ENCODE results near the gene NFATC1.
"Not testable (repeated sequence)": the region's sequence is repeated elsewhere in the genome, so short reads cannot be mapped to it uniquely, and the experiment has no call there.

Gene NFATC1

DNA sequence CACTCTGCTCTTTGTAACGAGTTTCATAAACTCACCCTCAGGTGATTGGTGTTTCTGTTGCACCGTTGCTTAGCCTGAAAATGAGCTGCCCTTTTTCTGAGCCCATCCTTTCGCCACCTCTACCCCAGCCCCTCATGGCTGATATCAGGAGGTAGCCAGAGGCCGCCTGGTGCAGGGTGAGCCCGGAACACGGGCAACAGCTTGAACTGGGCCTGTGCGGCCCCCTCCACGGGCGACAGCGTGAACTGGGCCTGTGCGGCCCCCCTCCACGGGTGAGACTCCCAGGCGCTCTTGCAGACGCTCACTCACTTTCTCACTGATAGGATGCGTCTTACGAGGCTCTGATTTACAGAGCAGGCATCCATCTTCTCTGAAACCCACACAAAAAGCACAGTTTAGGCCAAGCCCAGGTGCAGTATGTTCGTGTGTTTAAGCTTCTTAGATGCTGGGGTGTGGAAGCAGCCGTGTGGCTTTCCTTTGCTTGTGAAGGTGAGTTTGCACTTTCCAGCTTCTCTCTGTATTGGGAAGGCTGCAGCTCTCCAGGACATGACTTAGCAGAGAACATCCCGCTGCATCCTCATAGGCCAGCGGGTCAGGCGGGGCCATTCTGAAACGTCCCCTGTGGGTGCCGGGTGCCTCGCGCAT, 83.5 kb downstream of the NFATC1 start:
- no peak for DNase-seq

DNA sequence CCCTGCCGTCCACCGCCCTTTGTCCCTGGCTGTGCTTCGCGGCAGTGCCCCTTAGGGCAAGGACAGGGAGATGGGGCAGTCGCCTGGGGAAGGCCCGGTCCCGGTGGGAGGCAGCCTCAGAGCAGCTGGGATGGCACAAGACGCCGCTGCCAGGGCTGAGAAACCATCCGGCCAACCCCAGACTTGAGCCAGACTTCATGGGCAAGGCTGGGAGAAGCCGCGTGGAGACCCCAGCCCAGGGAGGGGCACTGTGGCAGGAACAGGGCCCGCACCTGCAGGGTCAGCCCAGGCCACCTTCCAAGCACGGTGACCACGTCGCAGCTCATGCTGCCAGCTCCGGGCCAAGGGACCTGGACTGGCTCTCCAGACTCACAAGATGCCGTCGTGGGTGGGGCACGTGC, 84.0 kb downstream of the NFATC1 start:
- no peak for DNase-seq

DNA sequence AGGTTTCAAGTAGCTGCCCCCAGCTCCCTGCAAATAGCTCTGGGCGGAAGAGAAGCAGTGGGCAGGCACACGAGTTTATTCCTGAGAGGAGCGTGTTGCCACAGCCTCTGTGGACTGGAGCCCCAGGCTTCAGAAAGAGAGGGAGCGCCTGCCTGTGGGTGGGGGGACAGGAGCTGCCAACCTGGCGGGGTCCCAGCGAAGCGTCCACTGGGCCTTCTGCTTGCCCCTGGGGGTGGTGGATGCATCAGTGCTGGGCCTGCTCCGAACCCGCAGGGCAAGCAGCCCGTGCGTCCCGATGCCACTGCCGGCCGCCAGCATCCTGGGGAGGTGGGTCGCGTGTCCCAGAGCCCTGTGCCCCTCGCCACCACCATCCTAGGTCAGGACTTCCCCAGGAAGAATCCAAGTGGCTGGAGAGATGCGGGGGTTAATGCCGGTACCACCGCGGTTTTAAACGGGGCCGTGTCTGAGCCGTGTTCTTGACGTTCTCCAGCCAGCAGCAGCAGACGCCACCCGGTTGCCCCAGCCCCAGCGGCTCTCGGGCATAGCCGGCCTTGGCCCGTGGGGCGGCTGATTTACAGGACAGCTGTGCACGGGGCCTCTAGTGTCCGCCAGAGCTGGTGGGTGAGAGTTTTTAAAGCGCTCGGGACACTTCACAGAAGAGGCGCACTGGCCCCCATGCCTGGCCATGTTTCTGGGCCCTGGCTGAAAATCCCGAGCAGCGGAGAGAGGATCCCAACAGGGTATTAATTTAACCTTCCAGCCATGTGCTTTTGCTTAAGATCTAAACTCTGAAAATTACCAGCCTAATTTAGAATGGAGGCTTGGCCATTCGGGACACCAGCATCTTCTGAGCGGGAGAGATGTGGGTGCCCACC, 84.7 kb downstream of the NFATC1 start:
- no peak for DNase-seq

DNA sequence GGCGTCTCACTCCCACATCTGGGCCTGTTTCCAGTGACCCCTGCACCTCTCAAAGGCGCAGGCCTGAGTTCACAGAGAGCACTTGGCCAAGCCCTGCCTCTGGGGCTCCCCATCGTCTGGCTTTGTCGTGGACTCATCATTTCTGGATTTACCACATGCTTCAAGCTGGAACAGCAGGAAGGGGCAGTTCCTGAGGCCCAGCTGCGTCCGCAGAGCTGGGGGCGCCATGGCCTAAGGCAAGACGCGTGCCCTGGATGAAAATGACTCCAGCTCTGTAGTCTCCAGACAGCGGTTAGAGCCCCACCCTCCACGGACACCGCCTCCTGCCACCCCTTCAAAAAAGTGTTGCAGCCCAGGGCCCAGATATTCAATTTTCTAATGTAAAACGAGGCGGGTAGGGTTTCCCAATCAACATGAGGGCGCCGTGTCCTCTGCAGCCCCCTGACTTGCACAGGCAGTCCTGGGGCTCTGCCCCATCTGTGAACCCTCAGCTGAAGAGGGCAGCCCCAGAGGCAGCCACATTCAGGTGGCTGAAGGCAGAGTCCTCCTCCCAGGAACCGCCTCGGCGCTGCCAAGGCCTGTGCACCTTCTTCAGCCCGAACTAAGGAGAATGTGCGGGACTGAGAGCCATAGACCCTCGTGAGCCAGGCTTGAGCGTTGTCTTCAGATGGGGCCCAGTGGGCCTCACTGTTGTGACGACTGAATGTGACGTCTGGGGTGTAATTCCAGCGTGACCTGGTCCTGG, 85.5 kb downstream of the NFATC1 start:
- DNase-seq, result no peak

- not testable (repeated sequence) for DNase-seq
These were observed 87.7 kb downstream of the NFATC1 start for GRCh38 chr18:79483393-79483792.

DNA sequence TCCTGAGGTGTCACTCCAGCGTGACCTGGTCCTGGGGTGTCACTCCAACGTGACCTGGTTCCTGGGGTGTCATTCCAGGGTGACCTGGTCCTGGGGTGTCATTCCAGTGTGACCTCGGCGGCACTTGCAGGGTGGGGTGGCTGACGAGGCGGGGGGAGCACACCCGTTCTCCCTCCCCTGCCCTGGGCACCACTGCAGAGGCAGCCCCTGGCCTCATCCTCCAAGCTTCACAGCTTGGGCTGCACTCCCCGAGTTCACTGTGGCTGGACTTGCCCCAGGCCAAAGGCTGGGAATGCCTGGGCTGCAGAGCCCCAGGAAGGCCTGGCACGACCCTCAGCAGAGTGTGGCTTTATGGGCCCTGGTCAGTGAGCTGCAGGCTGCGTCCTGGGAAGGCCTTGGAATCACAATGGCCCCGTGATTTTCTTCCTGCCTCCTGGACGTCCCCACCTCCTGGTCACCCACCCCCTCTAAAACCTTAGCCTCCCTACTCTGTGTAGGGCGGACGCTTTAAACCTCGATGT, 88.3 kb downstream of the NFATC1 start:
- no peak for DNase-seq

GRCh38 chr18:79484661-79485621, 89.2 kb downstream of the NFATC1 start:
- no peak for DNase-seq

DNA sequence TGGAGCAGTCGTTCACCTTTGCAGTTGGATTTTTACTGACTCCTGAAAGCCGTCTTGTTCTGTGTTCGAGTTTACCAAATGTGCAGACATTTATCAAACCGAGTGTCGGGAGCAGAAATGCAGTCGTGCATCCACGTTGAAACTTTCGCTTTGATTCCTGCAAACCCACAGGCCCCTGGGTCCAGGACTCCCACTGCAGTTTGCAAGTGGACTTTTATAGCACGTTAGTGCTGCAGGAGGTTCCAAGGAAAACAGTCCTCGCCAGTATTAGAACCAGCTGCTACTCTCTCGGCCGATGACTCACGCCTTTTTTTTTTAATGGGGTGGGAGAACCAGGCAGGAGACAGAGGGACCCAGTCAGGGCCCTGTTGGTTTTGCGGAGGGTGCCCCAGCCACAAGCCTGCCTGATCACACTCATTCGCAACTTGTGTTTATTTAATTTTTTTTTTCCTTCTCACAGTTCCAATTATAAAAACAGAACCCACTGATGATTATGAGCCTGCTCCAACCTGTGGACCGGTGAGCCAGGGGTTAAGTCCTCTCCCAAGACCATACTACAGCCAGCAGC, 90.1 kb downstream of the NFATC1 start:
- DNase-seq, result no peak

DNA sequence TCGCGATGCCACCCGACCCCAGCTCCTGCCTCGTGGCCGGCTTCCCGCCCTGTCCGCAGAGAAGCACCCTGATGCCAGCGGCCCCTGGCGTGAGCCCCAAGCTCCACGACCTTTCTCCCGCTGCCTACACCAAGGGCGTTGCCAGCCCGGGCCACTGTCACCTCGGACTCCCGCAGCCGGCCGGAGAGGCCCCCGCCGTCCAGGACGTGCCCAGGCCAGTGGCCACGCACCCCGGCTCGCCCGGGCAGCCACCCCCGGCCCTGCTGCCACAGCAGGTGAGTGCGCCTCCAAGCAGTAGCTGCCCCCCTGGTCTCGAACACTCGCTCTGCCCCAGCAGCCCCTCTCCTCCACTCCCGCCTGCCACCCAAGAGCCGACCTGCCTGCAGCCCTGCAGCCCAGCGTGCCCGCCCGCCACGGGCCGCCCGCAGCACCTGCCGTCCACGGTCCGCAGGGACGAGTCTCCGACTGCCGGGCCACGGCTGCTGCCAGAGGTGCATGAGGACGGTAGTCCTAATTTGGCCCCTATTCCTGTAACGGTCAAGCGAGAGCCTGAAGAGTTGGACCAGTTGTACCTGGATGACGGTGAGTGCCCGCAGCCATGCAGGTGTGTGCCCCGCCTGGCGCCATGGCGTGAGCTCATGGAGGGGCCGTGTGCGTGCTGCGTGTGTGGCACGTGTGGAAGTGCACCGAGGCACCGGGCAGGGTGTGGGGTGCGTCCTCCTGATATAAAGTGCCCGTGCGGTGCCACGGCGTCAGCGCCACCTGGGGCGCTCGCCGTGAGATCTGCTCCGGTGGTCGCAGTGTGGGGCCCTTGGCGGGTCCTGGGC, 90.8 kb downstream of the NFATC1 start:
- DNase-seq, result no peak

DNA sequence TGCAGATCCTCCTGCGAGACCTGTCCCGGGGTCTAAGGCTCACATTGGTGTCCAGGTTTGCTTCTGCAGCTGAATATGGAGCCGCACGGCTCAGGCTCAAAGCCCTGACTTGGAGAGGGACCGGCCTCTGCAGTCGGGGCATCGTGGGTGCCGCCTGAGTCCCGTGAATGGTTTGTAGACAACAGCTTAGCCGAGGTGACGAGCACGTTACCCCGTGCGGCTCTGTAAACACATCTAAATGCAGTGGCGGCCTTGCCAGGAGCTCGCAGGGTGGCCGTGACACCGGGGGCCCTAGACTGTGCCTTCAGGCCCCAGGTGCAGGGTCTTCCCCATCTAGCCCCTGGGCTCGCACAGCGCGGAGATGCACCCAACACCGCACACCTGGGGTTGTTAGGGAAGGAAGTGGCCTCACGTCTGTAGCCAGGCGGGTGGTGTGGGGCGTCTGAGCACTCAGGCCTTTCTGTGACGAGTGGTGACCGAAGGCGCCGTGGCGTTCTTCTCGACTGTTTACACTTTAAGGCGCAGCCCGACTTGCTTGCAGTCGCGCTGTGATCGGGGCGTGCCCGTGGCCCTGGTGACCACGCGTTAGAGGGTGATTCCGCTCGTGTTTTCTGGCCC, 91.6 kb downstream of the NFATC1 start:
- no peak for DNase-seq

GRCh38 chr18:79487801-79488201, 92.1 kb downstream of the NFATC1 start:
- no peak for DNase-seq

DNA sequence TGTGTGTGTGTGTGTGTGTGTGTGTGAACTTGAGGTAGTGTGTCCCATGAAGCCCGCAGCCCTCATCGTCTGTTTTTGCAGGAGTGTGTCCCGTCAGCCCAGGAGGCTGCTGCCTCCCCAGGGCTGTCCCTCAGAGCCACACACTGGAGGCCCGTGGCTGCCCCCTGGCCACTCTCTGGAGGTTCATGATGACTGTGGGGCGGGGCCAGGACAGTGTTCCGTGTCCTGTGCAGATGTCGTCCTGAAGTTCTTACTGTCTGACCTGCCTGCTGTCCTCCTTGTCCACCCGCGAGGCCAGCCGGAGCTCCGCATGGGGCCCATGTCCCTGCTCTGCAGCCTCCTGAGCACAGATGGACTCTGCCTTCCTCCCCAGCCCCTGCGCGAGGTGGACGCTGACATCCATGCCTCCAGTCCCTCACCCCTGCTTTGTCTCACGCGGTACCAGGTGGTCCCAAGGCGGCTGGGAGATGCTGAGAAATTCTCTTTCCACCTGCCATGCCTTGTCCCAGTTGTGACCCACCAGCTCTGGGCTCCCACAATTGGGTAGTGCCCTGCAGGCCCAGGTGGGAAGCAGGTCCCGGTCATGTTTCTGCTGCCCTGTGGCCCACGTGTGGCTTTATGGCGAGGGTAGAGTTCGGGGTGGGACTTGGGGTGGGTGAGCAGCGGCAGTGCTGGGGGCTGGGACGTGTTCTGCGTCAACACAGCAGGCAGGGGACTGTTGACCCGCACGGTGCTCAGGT, 92.8 kb downstream of the NFATC1 start:
- no peak for DNase-seq

DNA sequence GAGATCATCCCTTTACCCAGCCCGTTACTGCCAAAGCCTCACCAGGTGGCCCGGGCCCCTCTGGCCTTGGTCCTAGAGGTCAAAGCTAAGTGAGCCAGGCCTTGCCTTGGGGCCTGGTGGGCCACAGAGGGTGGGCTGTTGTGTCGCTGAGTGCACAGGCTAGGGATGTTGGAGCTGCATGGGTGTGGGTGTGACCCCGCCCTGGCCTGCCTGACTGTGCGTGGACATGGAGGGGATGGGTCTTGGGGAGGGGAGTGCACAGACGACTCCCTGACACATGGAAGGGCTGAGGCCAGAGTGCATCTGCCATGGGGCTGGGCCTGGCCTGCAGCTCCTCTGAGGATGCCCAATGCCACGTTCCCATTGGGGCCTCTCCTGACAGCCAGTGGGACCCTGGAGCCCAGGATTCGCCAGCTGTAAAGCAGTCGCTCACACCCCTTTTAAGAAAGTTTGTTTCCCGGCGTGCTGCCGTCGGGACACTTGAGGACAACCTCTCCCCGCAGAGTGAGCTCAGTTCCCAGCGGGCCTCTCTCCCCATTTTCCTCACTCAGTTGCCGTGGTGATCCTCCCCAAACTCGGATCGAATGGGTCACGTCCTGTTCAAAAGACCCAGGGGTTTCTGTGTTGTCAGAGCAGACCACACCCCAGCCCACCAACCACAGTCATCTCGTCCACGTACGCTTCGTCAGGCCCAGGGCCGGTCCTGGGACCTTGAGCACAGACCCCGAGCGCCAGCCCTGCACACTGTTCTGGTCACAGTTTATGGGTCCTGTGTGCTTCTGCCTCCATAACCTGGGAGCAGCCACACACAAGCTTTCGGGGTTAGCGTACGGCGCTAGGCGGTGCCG, 93.5 kb downstream of the NFATC1 start:
- DNase-seq, result no peak

DNA sequence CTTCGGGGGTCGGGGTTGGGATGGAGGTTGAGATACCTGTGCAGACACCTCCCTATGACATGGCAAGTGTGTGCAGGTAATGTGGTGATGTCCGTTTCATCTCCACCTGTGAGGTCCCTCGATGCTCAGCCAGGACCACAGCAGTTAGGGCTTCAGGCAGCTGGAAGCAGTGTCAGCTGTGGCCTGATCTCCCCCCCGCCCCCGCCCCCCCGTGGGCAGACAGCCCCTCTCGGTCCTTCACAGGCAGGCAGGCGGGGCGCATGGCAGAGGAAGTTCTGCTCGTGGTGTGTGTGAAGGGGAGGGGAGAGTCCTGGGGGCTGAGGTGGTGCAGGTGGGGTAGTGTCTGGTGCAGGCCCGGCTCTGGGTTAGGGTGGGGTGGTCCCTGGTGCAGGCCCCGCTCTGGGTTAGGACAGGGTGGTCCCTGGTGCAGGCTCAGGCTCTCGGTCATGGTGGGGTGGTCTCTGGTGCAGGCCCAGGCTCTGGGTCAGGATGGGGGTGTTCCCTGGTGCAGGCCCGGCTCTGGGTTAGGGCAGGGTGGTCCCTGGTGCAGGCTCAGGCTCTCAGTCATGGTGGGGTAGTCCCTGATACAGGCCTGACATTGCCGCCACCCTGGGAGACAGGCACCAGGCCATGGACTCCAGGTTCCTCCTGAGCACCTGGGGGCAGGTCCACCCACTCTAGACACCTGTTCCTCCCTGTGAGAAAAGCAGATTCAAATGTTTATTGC, 94.3 kb downstream of the NFATC1 start:
- no peak for DNase-seq

GRCh38 chr18:79490626-79491041, 94.9 kb downstream of the NFATC1 start:
- DNase-seq, result no peak

- DNase-seq, result no peak
These were observed 95.4 kb downstream of the NFATC1 start for GRCh38 chr18:79491081-79491551.

DNA sequence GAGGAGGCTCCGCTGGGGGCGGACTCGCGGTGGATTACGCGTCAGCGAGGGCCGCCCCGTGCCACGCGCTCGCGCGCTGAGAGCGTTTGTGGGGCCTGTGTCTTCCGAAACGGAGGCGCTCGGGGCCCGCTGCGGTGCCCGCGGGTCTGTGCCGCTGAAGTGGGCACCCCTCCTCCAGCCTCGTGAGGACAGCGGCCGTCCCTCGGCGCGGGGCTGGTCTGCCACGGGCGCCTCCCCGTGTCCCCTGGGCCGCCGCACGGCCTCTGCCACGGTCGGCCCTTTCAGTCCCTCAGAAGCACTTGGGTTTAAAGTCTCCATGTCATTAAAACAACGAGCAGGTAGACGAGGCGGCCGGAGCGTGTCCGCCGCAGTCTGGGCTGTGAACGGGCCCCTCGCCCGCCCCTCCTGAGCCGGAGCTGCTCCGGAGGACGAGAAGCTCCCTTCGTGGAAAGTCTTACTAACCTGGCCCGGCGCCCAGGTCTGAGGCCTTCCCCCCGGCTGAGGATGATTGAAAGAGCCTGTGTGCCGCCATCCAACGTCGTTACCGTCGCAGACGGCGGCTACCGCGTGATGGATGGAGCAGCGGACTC, 97.6 kb downstream of the NFATC1 start:
- no peak for DNase-seq

Data from effector CD8-positive, alpha-beta T cell (primary cell).